Measurements from ENCODE around the gene KAZALD1. TPM values are rescaled to one million over a fixed set of nuclear protein-coding genes. Genes with fewer than 3 reads are reported as not detected.
A peak's percentile ranks its signal among the peaks of the same experiment; 100 is the strongest.

The KAZALD1 gene
- total and polyA plus RNA-seq, 2 donors from 2014 or later, result 9.7 to 9.8 TPM

DNA sequence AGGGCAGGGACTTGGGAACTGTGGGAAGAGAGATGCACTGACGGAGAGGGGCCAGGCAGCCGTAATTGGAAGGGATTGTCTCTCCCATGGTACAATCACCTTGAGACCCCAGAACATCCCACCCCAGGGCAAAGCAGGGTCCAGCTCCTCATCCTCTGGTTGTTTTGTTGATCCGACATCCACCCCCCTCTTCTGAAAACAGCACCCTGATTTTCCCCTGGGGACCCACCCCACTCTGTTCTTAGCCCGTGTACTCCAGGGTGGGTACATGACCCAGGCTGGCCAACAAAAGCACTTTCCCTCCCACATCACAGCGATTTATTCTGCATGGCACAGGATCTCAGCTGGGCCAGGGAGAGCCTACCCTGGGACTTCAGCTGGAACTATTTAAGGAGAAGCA, 45.0 kb upstream of the KAZALD1 start:
- Histone ChIP-seq H3K4me3 (ENCODE audit: low read length in 3 of 3) (no peak overlapping the region), H3K9ac (ENCODE audit: low read length in 3 of 3) (no peak overlapping the region), H3K27me3 (ENCODE audit: control insufficient read depth, insufficient read depth, low read length) (peaks cover 4% of the 10 kb centered on the region), H3K4me1 (ENCODE audit: control insufficient read depth in 2 of 3, insufficient read depth in 2 of 3, low read depth in 1 of 3, low read length in 3 of 3) (peaks cover 0 to 17% (median 0%) of the 10 kb centered on the region in 3 donors), H3K27ac (ENCODE audit: low read depth in 2 of 2, low read length in 2 of 2) (no peak overlapping the region), H3K9me3 (ENCODE audit: control insufficient read depth in 2 of 3, insufficient read depth in 1 of 3, low read length in 3 of 3) (no peaks in the 10 kb centered on the region), H3K36me3 (ENCODE audit: control insufficient read depth in 2 of 3, insufficient read depth in 3 of 3, low read length in 3 of 3) (no peaks in the 10 kb centered on the region)
- intact Hi-C loops (cut with DNase I), result no loop called here
- no peak for DNase-seq
- TF ChIP-seq, protein P1, sequence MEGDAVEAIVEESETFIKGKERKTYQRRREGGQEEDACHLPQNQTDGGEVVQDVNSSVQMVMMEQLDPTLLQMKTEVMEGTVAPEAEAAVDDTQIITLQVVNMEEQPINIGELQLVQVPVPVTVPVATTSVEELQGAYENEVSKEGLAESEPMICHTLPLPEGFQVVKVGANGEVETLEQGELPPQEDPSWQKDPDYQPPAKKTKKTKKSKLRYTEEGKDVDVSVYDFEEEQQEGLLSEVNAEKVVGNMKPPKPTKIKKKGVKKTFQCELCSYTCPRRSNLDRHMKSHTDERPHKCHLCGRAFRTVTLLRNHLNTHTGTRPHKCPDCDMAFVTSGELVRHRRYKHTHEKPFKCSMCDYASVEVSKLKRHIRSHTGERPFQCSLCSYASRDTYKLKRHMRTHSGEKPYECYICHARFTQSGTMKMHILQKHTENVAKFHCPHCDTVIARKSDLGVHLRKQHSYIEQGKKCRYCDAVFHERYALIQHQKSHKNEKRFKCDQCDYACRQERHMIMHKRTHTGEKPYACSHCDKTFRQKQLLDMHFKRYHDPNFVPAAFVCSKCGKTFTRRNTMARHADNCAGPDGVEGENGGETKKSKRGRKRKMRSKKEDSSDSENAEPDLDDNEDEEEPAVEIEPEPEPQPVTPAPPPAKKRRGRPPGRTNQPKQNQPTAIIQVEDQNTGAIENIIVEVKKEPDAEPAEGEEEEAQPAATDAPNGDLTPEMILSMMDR (IDR thresholded peaks at IDR 0.05; ENCODE audit: borderline replicate concordance, extremely low read depth, insufficient read depth), result no peak
- no peak for FAIRE-seq

DNA sequence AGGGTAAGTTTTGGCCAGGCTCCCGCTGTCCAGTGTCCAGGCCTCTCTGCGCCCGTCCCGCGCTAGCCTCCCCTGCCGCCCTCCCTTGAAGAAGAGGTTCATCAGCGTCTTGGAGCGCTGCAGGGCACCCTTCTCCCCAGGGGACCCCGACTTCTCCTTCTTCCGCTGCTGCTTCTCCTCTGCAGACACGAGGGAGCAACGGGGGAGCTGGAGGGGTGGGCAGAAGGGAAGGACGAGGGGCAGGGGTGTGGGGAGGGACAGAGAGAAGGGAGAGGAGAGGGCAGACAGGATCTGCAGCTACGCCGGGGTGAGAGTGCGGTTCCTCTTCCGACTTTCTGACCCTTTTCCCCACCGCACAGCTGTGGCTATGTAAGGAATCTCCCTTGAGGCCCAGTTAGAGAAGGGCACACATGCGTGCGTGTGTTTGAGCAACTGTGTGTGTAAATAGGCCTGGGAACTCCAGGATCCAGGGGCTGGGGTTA, 43.6 kb upstream of the KAZALD1 start:
- FAIRE-seq (no peak), DNase-seq (peak in 2 of 5 donors; percentile 22 to 47)
- no peak overlapping the region for H3K9ac ChIP-seq (ENCODE audit: low read length in 3 of 3)
- peaks cover 4% of the 10 kb centered on the region for H3K27me3 ChIP-seq (ENCODE audit: control insufficient read depth, insufficient read depth, low read length)
- TF ChIP-seq, protein P1 (IDR thresholded peaks at IDR 0.05; ENCODE audit: borderline replicate concordance, extremely low read depth, insufficient read depth), result no peak
- H3K27ac ChIP-seq (ENCODE audit: low read depth in 2 of 2, low read length in 2 of 2), result no peak overlapping the region
- no peaks in the 10 kb centered on the region for H3K9me3 ChIP-seq (ENCODE audit: control insufficient read depth in 2 of 3, insufficient read depth in 1 of 3, low read length in 3 of 3)
- H3K36me3 ChIP-seq (ENCODE audit: control insufficient read depth in 2 of 3, insufficient read depth in 3 of 3, low read length in 3 of 3), result no peaks in the 10 kb centered on the region
- peaks cover 0 to 10% (median 0%) of the 10 kb centered on the region in 3 donors for H3K4me1 ChIP-seq (ENCODE audit: control insufficient read depth in 2 of 3, insufficient read depth in 2 of 3, low read depth in 1 of 3, low read length in 3 of 3)
- intact Hi-C loops (cut with DNase I), result no loop called here
- no peak overlapping the region for H3K4me3 ChIP-seq (ENCODE audit: low read length in 3 of 3)

DNA sequence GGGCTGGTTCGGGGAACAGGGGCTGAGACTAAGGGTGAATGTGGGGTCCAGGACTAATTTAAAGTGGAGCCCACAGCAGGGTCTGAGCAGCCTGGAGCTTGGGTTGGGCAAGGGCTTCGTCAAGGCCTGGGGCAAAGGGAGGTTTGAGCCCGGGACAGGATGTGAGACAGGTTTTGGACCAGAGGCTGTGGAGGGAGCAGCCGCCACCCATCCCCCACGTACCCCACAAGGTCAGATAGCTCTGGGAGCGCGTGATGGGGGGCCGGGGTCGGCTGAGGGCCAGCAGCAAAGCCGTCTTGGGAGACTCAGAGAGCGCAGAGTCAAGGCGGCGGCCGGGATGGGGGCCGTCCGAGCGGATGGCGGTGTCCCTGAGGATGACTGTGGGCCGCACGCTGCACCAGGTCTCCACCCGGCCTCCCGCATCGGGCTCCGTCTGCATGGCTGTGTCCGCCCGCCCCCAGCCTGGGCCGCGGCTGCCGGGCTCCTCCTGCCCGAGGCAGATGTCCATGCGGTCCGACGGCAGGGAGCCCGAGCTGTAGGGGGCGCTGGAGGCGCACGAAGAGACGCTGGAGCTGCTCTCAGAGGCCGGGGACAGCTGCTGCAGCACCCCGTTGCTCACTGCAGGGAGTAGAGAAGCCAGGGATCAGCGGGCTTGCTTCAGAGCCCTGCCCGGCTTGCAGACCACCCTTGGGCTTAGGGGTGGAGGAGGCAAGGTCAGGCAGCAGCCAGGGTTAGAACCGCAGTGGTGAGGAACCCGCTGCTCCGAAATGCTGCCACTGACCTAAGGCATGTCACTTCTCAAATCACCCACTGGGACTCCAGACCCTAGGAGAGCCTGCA, 43.0 kb upstream of the KAZALD1 start:
- DNase-seq (peak; percentile 86 to 91 (median 87)), FAIRE-seq (no peak)
- Histone ChIP-seq H3K4me1 (ENCODE audit: control insufficient read depth in 2 of 3, insufficient read depth in 2 of 3, low read depth in 1 of 3, low read length in 3 of 3) (peaks cover 0 to 7% (median 0%) of the 10 kb centered on the region in 3 donors), H3K27ac (ENCODE audit: low read depth in 2 of 2, low read length in 2 of 2) (no peak overlapping the region), H3K4me3 (ENCODE audit: low read length in 3 of 3) (no peak overlapping the region), H3K27me3 (ENCODE audit: control insufficient read depth, insufficient read depth, low read length) (peaks cover 4% of the 10 kb centered on the region), H3K9me3 (ENCODE audit: control insufficient read depth in 2 of 3, insufficient read depth in 1 of 3, low read length in 3 of 3) (no peaks in the 10 kb centered on the region), H3K9ac (ENCODE audit: low read length in 3 of 3) (no peak overlapping the region), H3K36me3 (ENCODE audit: control insufficient read depth in 2 of 3, insufficient read depth in 3 of 3, low read length in 3 of 3) (no peaks in the 10 kb centered on the region)
- intact Hi-C loops (cut with DNase I), result no loop called here
- TF ChIP-seq, protein P1 (IDR thresholded peaks at IDR 0.05; ENCODE audit: borderline replicate concordance, extremely low read depth, insufficient read depth), result peak; percentile 65

Data from kidney (tissue), 14 donors.